Measurements from ENCODE around the gene EPHB3. TPM values are rescaled to one million over a fixed set of nuclear protein-coding genes. Genes with fewer than 3 reads are reported as not detected.

Gene EPHB3
- total and polyA plus RNA-seq, 8 donors = 8.1 to 32.9 (median 26.8) TPM

GRCh38 chr3:184626923-184627322, 65.3 kb downstream of the EPHB3 start:
- H3K9me3 ChIP-seq = no peaks in the 10 kb centered on the region
- intact Hi-C loops (cut with DNase I) = no loop called here
- H3K4me3 ChIP-seq = no peak overlapping the region
- no peak overlapping the region for H3K27ac ChIP-seq
- H3K4me1 ChIP-seq = no peaks in the 10 kb centered on the region
- H3K36me3 ChIP-seq = no peaks in the 10 kb centered on the region
- ATAC-seq (no peak), DNase-seq (no peak)
- TF ChIP-seq CTCF (IDR thresholded peaks at IDR 0.05) = no peak
- H3K27me3 ChIP-seq = no peaks in the 10 kb centered on the region

GRCh38 chr3:184629555-184630160, 68.1 kb downstream of the EPHB3 start:
- Histone ChIP-seq H3K36me3 (no peaks in the 10 kb centered on the region), H3K4me1 (peaks cover 0 to 3% of the 10 kb centered on the region in 2 donors), H3K27me3 (no peaks in the 10 kb centered on the region), H3K9me3 (no peaks in the 10 kb centered on the region), H3K4me3 (no peak overlapping the region), H3K27ac (no peak overlapping the region)
- DNase-seq = no peak
- no peak for TF ChIP-seq CTCF (IDR thresholded peaks at IDR 0.05)
- intact Hi-C loops (cut with DNase I) = no loop called here
- no peak for ATAC-seq

GRCh38 chr3:184630861-184631471, 69.4 kb downstream of the EPHB3 start:
- no peak overlapping the region for H3K4me3 ChIP-seq
- no peak for TF ChIP-seq CTCF (IDR thresholded peaks at IDR 0.05)
- no peak for ATAC-seq
- H3K4me1 ChIP-seq = peaks cover 2 to 3% of the 10 kb centered on the region in 2 donors
- H3K36me3 ChIP-seq = no peaks in the 10 kb centered on the region
- no peaks in the 10 kb centered on the region for H3K9me3 ChIP-seq
- no peak overlapping the region for H3K27ac ChIP-seq
- DNase-seq = no peak
- no peaks in the 10 kb centered on the region for H3K27me3 ChIP-seq
- intact Hi-C loops (cut with DNase I) = no loop called here

- DNase-seq (no peak), ATAC-seq (no peak)
- Histone ChIP-seq H3K4me1 (peaks cover 3 to 7% of the 10 kb centered on the region in 2 donors), H3K27me3 (no peaks in the 10 kb centered on the region), H3K9me3 (no peaks in the 10 kb centered on the region), H3K27ac (no peak overlapping the region), H3K36me3 (no peaks in the 10 kb centered on the region), H3K4me3 (no peak overlapping the region)
- intact Hi-C loops (cut with DNase I) = no loop called here
- TF ChIP-seq CTCF (IDR thresholded peaks at IDR 0.05) = no peak
These were observed 69.9 kb downstream of the EPHB3 start for GRCh38 chr3:184631472-184631861.

Other genes with a start within 250 kb of the EPHB3 start
- gene EIF4G1, start 247.2 kb upstream of the EPHB3 start, total RNA-seq = 100 to 1,000 TPM; 336 to 406 TPM
- gene EIF4G1, start 247.2 kb upstream of the EPHB3 start, polyA plus RNA-seq (ENCODE audit: insufficient read length in 6 of 6) = 100 to 1,000 TPM; 158 to 280 (median 193) TPM
- 10 to 100 TPM; 14.7 to 19.2 TPM for gene FAM131A, start 224.2 kb upstream of the EPHB3 start, total RNA-seq
- 10 to 100 TPM; 12.4 to 19.3 (median 14.8) TPM for gene FAM131A, start 224.2 kb upstream of the EPHB3 start, polyA plus RNA-seq (ENCODE audit: insufficient read length in 6 of 6)
- 1 to 10 TPM; 4.4 to 5.6 TPM for gene CLCN2, start 200.2 kb upstream of the EPHB3 start, total RNA-seq
- 10 to 100 TPM in 4 of 6 donors, 1 to 10 TPM in 2; 8.9 to 12.0 (median 11.0) TPM for gene CLCN2, start 200.2 kb upstream of the EPHB3 start, polyA plus RNA-seq (ENCODE audit: insufficient read length in 6 of 6)
- 10 to 100 TPM; 54.7 to 71.3 TPM for gene POLR2H, start 200.1 kb upstream of the EPHB3 start, total RNA-seq
- 10 to 100 TPM; 77.8 to 98.6 (median 89.8) TPM for gene POLR2H, start 200.1 kb upstream of the EPHB3 start, polyA plus RNA-seq (ENCODE audit: insufficient read length in 6 of 6)
- under 1 TPM; 0.23 to 0.65 TPM for gene THPO, start 183.6 kb upstream of the EPHB3 start, total RNA-seq
- 1 to 10 TPM; 1.4 to 2.3 (median 2.0) TPM for gene THPO, start 183.6 kb upstream of the EPHB3 start, polyA plus RNA-seq (ENCODE audit: insufficient read length in 6 of 6)
- 1 to 10 TPM; 5.6 to 8.6 TPM for gene CHRD, start 181.7 kb upstream of the EPHB3 start, total RNA-seq
- gene CHRD, start 181.7 kb upstream of the EPHB3 start, polyA plus RNA-seq (ENCODE audit: insufficient read length in 6 of 6) = 10 to 100 TPM; 11.9 to 19.0 (median 13.9) TPM
- 10 to 100 TPM; 27.8 to 34.8 TPM for gene MAGEF1, start 150.3 kb downstream of the EPHB3 start, total RNA-seq
- 10 to 100 TPM; 49.0 to 62.4 (median 54.1) TPM for gene MAGEF1, start 150.3 kb downstream of the EPHB3 start, polyA plus RNA-seq (ENCODE audit: insufficient read length in 6 of 6)